HepG2 (cell line): Measurements from ENCODE around the gene NUDT3. TPM values are rescaled to one million over a fixed set of nuclear protein-coding genes. Genes with fewer than 3 reads are reported as not detected.

Source experiments
- ARID3A ChIP-seq: IDR thresholded peaks from 2 replicates; pipeline ENCODE4 v1.6.1; 2012; ENCODE audit warnings: low read depth, low read length, improper control_type of control experiment
- ATF2 ChIP-seq: sonication (generic); formaldehyde crosslinking; IDR thresholded peaks from 2 replicates; pipeline ENCODE4 v1.4.0; 2020; ENCODE audit warnings: missing genetic modification reagents
- DBP ChIP-seq: sonication (generic); formaldehyde crosslinking; IDR thresholded peaks from 2 replicates; pipeline ENCODE4 v1.4.0; 2020; ENCODE audit warnings: missing genetic modification reagents; ENCODE audit errors: not compliant biosample characterization
- EED ChIP-seq: sonication (generic); formaldehyde crosslinking; IDR thresholded peaks from 2 replicates; pipeline ENCODE4 v1.5.0; 2020; ENCODE audit warnings: mild to moderate bottlenecking, missing genetic modification reagents
- EZH2 ChIP-seq: conservative IDR thresholded peaks from 2 replicates; pipeline ENCODE4 v1.6.1; 2012; ENCODE audit warnings: mild to moderate bottlenecking, low read depth, low read length, moderate library complexity
- GLI4 ChIP-seq: sonication (generic); formaldehyde crosslinking; IDR thresholded peaks from 2 replicates; pipeline ENCODE4 v1.5.1; 2020; ENCODE audit warnings: missing genetic modification reagents, mild to moderate bottlenecking, moderate library complexity, borderline replicate concordance
- HNRNPK ChIP-seq: fragments of 200-400 bp; formaldehyde crosslinking; IDR thresholded peaks from 2 replicates; pipeline ENCODE4 v1.6.1; 2018; ENCODE audit warnings: low read length, low read depth, moderate library complexity, mild to moderate bottlenecking; ENCODE audit not compliant: poor library complexity, severe bottlenecking
- ISL2 ChIP-seq: sonication (generic); formaldehyde crosslinking; IDR thresholded peaks from 2 replicates; pipeline ENCODE4 v1.5.0; 2020; ENCODE audit warnings: missing genetic modification reagents
- MED8 ChIP-seq: sonication (generic); formaldehyde crosslinking; IDR thresholded peaks from 2 replicates; pipeline ENCODE4 v1.8.1; 2023; ENCODE audit warnings: mild to moderate bottlenecking, missing genetic modification reagents; ENCODE audit not compliant: insufficient replicate concordance
- NR0B2 ChIP-seq: sonication (generic); formaldehyde crosslinking; IDR thresholded peaks from 2 replicates; pipeline ENCODE4 v1.4.0; 2020; ENCODE audit warnings: mild to moderate bottlenecking, missing genetic modification reagents
- NR2F1 ChIP-seq, 2 experiments: fragments of 450-650 bp in 1 of 2; formaldehyde crosslinking in 1 of 2; IDR thresholded peaks; 2 replicates each; pipeline versions ENCODE4 v1.5.0 to v1.6.1; 2016 to 2020; ENCODE audit warnings: mild to moderate bottlenecking in 1 of 2, missing compliant biosample characterization in 1 of 2, missing genetic modification reagents in 1 of 2, moderate library complexity in 1 of 2
- SALL2 ChIP-seq: sonication (generic); formaldehyde crosslinking; IDR thresholded peaks from 2 replicates; pipeline ENCODE4 v1.8.1; 2023; ENCODE audit warnings: mild to moderate bottlenecking, missing genetic modification reagents, inconsistent platforms
- TFAP4 ChIP-seq: sonication (generic); IDR thresholded peaks from 2 replicates; pipeline ENCODE4 v1.6.1; 2016; ENCODE audit warnings: low read depth, borderline replicate concordance
- TFE3 ChIP-seq: IDR thresholded peaks from 2 replicates; pipeline ENCODE4 v1.6.1; 2016
- XRCC5 ChIP-seq: fragments of 200-400 bp; formaldehyde crosslinking; optimal IDR thresholded peaks from 2 replicates; pipeline ENCODE3; 2017; ENCODE audit warnings: mild to moderate bottlenecking, low read length
- ZNF121 ChIP-seq: sonication (generic); formaldehyde crosslinking; IDR thresholded peaks from 2 replicates; pipeline ENCODE4 v1.5.0; 2020; ENCODE audit warnings: mild to moderate bottlenecking, missing genetic modification reagents
- ZNF782 ChIP-seq: sonication (generic); formaldehyde crosslinking; IDR thresholded peaks from 2 replicates; pipeline ENCODE4 v1.4.0; 2020; ENCODE audit warnings: missing genetic modification reagents, mild to moderate bottlenecking, borderline replicate concordance
- ZNF800 ChIP-seq: sonication (generic); formaldehyde crosslinking; IDR thresholded peaks from 2 replicates; pipeline ENCODE4 v1.4.0; 2020; ENCODE audit warnings: missing genetic modification reagents
- polyA plus RNA-seq, 8 experiments: library from polyadenylated mRNA; depleted of rRNA in 3 of 8; stranded (reverse) in 7 of 8; unstranded in 1 of 8; fragments of >200 nt; fragmentation: Illumina TruSeq in 4 of 8; extraction: Trizol in 4 of 8; gene quantifications; 2 replicates each; pipeline versions ENCODE4 v1.2.1 to v1.2.3, GENCODE V29; 2011 to 2016; ENCODE audit warnings: low read depth in 4 of 8, missing spikeins in 1 of 8, mixed read lengths in 1 of 8; ENCODE audit not compliant: insufficient read depth in 1 of 8
- total RNA-seq, 5 experiments: library from RNA; depleted of rRNA; stranded (reverse); fragments of >200 nt; fragmentation: Illumina TruSeq; extraction: Trizol; gene quantifications; 2 replicates each; pipeline ENCODE4 v1.2.3, GENCODE V29; 2016; ENCODE audit warnings: low read depth in 1 of 5

The NUDT3 gene
- total and polyA plus RNA-seq, 2 of the 13 experiments (the other 11 are each of a cell fraction or from before 2014, with no cell fraction given) = 20.2 to 20.6 TPM

- no peak for TF ChIP-seq DBP
- no peak for TF ChIP-seq TFAP4
- peak; percentile 65; the same call in 1 of the 2 replicates for TF ChIP-seq NR0B2 (CRISPR knock-in tag)
- TF ChIP-seq ZNF800 (CRISPR knock-in tag) = 0 out of 2 replicates have a peak, but pooled peaks have one; percentile 58
- peak in 1 of 2 experiments; percentile 21; a peak in 2 of 4 replicates for TF ChIP-seq NR2F1 (CRISPR knock-in tag; IDR thresholded peaks at IDR 0.05)
- TF ChIP-seq ZNF782 (CRISPR knock-in tag) = no peak
- peak; percentile 51 for TF ChIP-seq MED8 (CRISPR knock-in tag)
- TF ChIP-seq EZH2 = no peak
- TF ChIP-seq ZNF121 (CRISPR knock-in tag) = peak; percentile 48; the same call in 1 of the 2 replicates
- peak; percentile 18; the same call in 1 of the 2 replicates for TF ChIP-seq ATF2
- TF ChIP-seq XRCC5 = peak; percentile 39
- 0 out of 2 replicates have a peak, but pooled peaks have one; percentile 10 for TF ChIP-seq ISL2
- peak; percentile 88 for TF ChIP-seq GLI4 (CRISPR knock-in tag)
- peak; percentile 76 for TF ChIP-seq SALL2 (CRISPR knock-in tag)
- peak; percentile 9 for TF ChIP-seq HNRNPK
- TF ChIP-seq TFE3 (CRISPR knock-in tag) = peak; percentile 50; the same call in 1 of the 2 replicates
- TF ChIP-seq ARID3A = no peak
- peak; percentile 96 for TF ChIP-seq EED (CRISPR knock-in tag)
These were observed 33.3 kb upstream of the NUDT3 start, which contains the start of gene RPS10 (continued) for GRCh38 chr6:34425498-34426410.
